ENCODE measurements around the gene C1orf52. TPM values are rescaled to one million over a fixed set of nuclear protein-coding genes. Genes with fewer than 3 reads are reported as not detected.
A peak's percentile ranks its signal among the peaks of the same experiment; 100 is the strongest.

C1orf52 gene
- total and polyA plus RNA-seq, 9 of the 15 experiments (the other 6 are each of a cell fraction or from before 2014, with no cell fraction given) = 17.0 to 38.5 (median 33.0) TPM

GRCh38 chr1:85279458-85280080 is 20.1 kb upstream of the C1orf52 start (continued):
- TF ChIP-seq STAT6 (CRISPR knock-in tag; IDR thresholded peaks at IDR 0.05) = no peak
- peak; percentile 69; the same call in 1 of the 2 replicates for TF ChIP-seq HDAC8 (tag; IDR thresholded peaks at IDR 0.05)
- no peak for TF ChIP-seq CTCF (IDR thresholded peaks at IDR 0.05 in 2 of 3, conservative IDR thresholded peaks at IDR 0.05 in 1 of 3; ENCODE audit: insufficient read depth in 2 of 3, low read depth in 1 of 3, low read length in 3 of 3)
- TF ChIP-seq ZNF830 (CRISPR knock-in tag; IDR thresholded peaks at IDR 0.05) = no peak
- TF ChIP-seq, protein P1, sequence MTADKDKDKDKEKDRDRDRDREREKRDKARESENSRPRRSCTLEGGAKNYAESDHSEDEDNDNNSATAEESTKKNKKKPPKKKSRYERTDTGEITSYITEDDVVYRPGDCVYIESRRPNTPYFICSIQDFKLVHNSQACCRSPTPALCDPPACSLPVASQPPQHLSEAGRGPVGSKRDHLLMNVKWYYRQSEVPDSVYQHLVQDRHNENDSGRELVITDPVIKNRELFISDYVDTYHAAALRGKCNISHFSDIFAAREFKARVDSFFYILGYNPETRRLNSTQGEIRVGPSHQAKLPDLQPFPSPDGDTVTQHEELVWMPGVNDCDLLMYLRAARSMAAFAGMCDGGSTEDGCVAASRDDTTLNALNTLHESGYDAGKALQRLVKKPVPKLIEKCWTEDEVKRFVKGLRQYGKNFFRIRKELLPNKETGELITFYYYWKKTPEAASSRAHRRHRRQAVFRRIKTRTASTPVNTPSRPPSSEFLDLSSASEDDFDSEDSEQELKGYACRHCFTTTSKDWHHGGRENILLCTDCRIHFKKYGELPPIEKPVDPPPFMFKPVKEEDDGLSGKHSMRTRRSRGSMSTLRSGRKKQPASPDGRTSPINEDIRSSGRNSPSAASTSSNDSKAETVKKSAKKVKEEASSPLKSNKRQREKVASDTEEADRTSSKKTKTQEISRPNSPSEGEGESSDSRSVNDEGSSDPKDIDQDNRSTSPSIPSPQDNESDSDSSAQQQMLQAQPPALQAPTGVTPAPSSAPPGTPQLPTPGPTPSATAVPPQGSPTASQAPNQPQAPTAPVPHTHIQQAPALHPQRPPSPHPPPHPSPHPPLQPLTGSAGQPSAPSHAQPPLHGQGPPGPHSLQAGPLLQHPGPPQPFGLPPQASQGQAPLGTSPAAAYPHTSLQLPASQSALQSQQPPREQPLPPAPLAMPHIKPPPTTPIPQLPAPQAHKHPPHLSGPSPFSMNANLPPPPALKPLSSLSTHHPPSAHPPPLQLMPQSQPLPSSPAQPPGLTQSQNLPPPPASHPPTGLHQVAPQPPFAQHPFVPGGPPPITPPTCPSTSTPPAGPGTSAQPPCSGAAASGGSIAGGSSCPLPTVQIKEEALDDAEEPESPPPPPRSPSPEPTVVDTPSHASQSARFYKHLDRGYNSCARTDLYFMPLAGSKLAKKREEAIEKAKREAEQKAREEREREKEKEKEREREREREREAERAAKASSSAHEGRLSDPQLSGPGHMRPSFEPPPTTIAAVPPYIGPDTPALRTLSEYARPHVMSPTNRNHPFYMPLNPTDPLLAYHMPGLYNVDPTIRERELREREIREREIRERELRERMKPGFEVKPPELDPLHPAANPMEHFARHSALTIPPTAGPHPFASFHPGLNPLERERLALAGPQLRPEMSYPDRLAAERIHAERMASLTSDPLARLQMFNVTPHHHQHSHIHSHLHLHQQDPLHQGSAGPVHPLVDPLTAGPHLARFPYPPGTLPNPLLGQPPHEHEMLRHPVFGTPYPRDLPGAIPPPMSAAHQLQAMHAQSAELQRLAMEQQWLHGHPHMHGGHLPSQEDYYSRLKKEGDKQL (CRISPR knock-in tag; IDR thresholded peaks at IDR 0.05; ENCODE audit: borderline replicate concordance) = no peak
- no peak for TF ChIP-seq CHAMP1 (IDR thresholded peaks at IDR 0.05)
- TF ChIP-seq, protein P2, sequence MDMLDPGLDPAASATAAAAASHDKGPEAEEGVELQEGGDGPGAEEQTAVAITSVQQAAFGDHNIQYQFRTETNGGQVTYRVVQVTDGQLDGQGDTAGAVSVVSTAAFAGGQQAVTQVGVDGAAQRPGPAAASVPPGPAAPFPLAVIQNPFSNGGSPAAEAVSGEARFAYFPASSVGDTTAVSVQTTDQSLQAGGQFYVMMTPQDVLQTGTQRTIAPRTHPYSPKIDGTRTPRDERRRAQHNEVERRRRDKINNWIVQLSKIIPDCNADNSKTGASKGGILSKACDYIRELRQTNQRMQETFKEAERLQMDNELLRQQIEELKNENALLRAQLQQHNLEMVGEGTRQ (CRISPR knock-in tag; IDR thresholded peaks at IDR 0.05) = no peak
- no peak for TF ChIP-seq ZNF785 (CRISPR knock-in tag; IDR thresholded peaks at IDR 0.05)
- 0 out of 2 replicates have a peak, but pooled peaks have one; percentile 74 for TF ChIP-seq HIVEP1 (CRISPR knock-in tag; IDR thresholded peaks at IDR 0.05)
- TF ChIP-seq IRF9 (tag; IDR thresholded peaks at IDR 0.05) = peak; percentile 66; the same call in 1 of the 2 replicates
- TF ChIP-seq ZNF583 (CRISPR knock-in tag; IDR thresholded peaks at IDR 0.05) = peak; percentile 90
